H1 (cell line): Measurements from ENCODE around the gene NOTUM. TPM values are rescaled to one million over a fixed set of nuclear protein-coding genes. Genes with fewer than 3 reads are reported as not detected.

Experiments
- CTCF ChIA-PET: fragments of 300-600 bp; sonication (Branson Sonifier 250); formaldehyde crosslinking; loops from one replicate; lab custom pipeline; 2021; ENCODE audit not compliant: partially characterized antibody; lab: Charles Lee
- POLR2A ChIA-PET: fragments of 300-600 bp; sonication (Branson Sonifier 250); formaldehyde crosslinking; loops from one replicate; lab custom pipeline; 2021; ENCODE audit warnings: inconsistent platforms; ENCODE audit not compliant: partially characterized antibody; lab: Charles Lee
- DNase-seq, 2 experiments: peaks; one replicate each; pipeline versions ENCODE4 v3.0.0 to v3.0.0-alpha.2; 2010 to 2022; ENCODE audit warnings: low spot score in 2 of 2, low read depth in 1 of 2, mixed read lengths in 1 of 2
- FAIRE-seq: peaks from 2 replicates; lab custom pipeline; 2011; peaks lifted over from hg19 to GRCh38; lab: Jason Lieb, UNC
- H2AFZ ChIP-seq: 2 replicates; pipeline ENCODE4 v1.8.1; 2012; ENCODE audit warnings: low read length, inconsistent platforms
- H2AK5ac ChIP-seq: 2 replicates; pipeline ENCODE4 v1.6.1; 2013; ENCODE audit warnings: low read depth, low read length
- H2BK120ac ChIP-seq: replicated peaks from 2 replicates; pipeline ENCODE3; 2013; ENCODE audit warnings: low read depth, low read length, inconsistent platforms
- H2BK12ac ChIP-seq: 2 replicates; pipeline ENCODE4 v1.6.1; 2013; ENCODE audit warnings: low read depth, low read length
- H2BK15ac ChIP-seq: 2 replicates; pipeline ENCODE4 v1.6.1; 2013; ENCODE audit warnings: low read length
- H2BK20ac ChIP-seq: 2 replicates; pipeline ENCODE4 v1.6.1; 2013; ENCODE audit warnings: low read length
- H2BK5ac ChIP-seq: 2 replicates; pipeline ENCODE4 v1.6.1; 2013; ENCODE audit warnings: low read depth, low read length
- H3K14ac ChIP-seq: 2 replicates; pipeline ENCODE4 v1.6.1; 2013; ENCODE audit warnings: inconsistent platforms; ENCODE audit not compliant: insufficient read length
- H3K18ac ChIP-seq: 2 replicates; pipeline ENCODE4 v1.6.1; 2013; ENCODE audit warnings: low read length; ENCODE audit errors: extremely low read depth
- H3K23ac ChIP-seq: 2 replicates; pipeline ENCODE4 v1.6.1; 2013; ENCODE audit warnings: inconsistent platforms; ENCODE audit not compliant: insufficient read length
- H3K23me2 ChIP-seq: 2 replicates; pipeline ENCODE4 v1.6.1; 2013; ENCODE audit warnings: low read depth, low read length
- H3K27ac ChIP-seq: 2 replicates; pipeline ENCODE4 v1.6.1; 2011; ENCODE audit warnings: low read depth, low read length, inconsistent platforms
- H3K27me3 ChIP-seq, 4 experiments: replicated peaks in 1 of 4; 1 replicate in 1 of 4; 2 replicates in 3 of 4; pipeline versions ENCODE4 v1.6.1 to v1.8.1; 2011 to 2013; ENCODE audit warnings: low read length in 3 of 4, mild to moderate bottlenecking in 3 of 4, inconsistent platforms in 2 of 4, mixed read lengths in 2 of 4, moderate library complexity in 1 of 4; ENCODE audit not compliant: control insufficient read depth in 3 of 4, insufficient read depth in 3 of 4; ENCODE audit errors: extremely low read depth in 1 of 4
- H3K36me3 ChIP-seq, 4 experiments: 2 replicates each; pipeline versions ENCODE4 v1.6.1 to v1.8.1; 2011 to 2013; ENCODE audit warnings: mild to moderate bottlenecking in 4 of 4, low read length in 3 of 4, moderate library complexity in 2 of 4, control low read depth in 1 of 4, inconsistent platforms in 1 of 4; ENCODE audit not compliant: insufficient read depth in 4 of 4, control insufficient read depth in 2 of 4
- H3K4ac ChIP-seq: replicated peaks from 2 replicates; pipeline ENCODE3; 2013; ENCODE audit warnings: low read length, low read depth, mixed read lengths, inconsistent platforms; ENCODE audit not compliant: insufficient read length
- H3K4me1 ChIP-seq, 4 experiments: replicated peaks in 1 of 4; 1 replicate in 1 of 4; 2 replicates in 3 of 4; pipeline versions ENCODE4 v1.6.1 to v1.8.1; 2011 to 2013; ENCODE audit warnings: low read length in 3 of 4, inconsistent platforms in 2 of 4, mixed read lengths in 1 of 4; ENCODE audit not compliant: insufficient read depth in 4 of 4, control insufficient read depth in 3 of 4
- H3K4me2 ChIP-seq, 2 experiments: 2 replicates each; pipeline versions ENCODE4 v1.6.1 to v1.8.1; 2011 to 2013; ENCODE audit warnings: low read depth in 2 of 2, low read length in 2 of 2, control low read depth in 1 of 2, inconsistent platforms in 1 of 2, mild to moderate bottlenecking in 1 of 2; ENCODE audit not compliant: insufficient read depth in 1 of 2
- H3K4me3 ChIP-seq, 4 experiments: fragments of 200-600, 300-600 bp in 1 of 4; sonication (generic), shearing (Covaris generic), sonication (Bioruptor Twin) in 1 of 4; 2 replicates each; pipeline versions ENCODE4 v1.5.1 to v1.8.1; 2011 to 2016; ENCODE audit warnings: low read length in 4 of 4, low read depth in 3 of 4, control low read depth in 2 of 4, inconsistent platforms in 2 of 4, mild to moderate bottlenecking in 2 of 4, mixed read lengths in 1 of 4, moderate library complexity in 1 of 4; ENCODE audit not compliant: insufficient read depth in 2 of 4; ENCODE audit errors: extremely low read depth in 1 of 4
- H3K56ac ChIP-seq: replicated peaks from 2 replicates; pipeline ENCODE3; 2013; ENCODE audit warnings: low read depth, mild to moderate bottlenecking, mixed read lengths, low read length, inconsistent platforms; ENCODE audit not compliant: insufficient read length
- H3K79me1 ChIP-seq: 2 replicates; pipeline ENCODE4 v1.6.1; 2013; ENCODE audit warnings: low read depth, low read length, control low read depth
- H3K79me2 ChIP-seq, 2 experiments: 2 replicates each; pipeline versions ENCODE4 v1.6.1 to v1.8.1; 2012 to 2013; ENCODE audit warnings: low read length in 2 of 2, mild to moderate bottlenecking in 2 of 2, inconsistent platforms in 1 of 2; ENCODE audit not compliant: insufficient read depth in 2 of 2, control insufficient read depth in 1 of 2
- H3K9ac ChIP-seq, 4 experiments: replicated peaks in 1 of 4; 1 replicate in 1 of 4; 2 replicates in 3 of 4; pipeline versions ENCODE4 v1.6.1 to v1.8.1; 2011 to 2013; ENCODE audit warnings: low read depth in 3 of 4, low read length in 3 of 4, control low read depth in 2 of 4, mild to moderate bottlenecking in 2 of 4, moderate library complexity in 2 of 4, inconsistent platforms in 1 of 4; ENCODE audit errors: extremely low read depth in 1 of 4
- H3K9me3 ChIP-seq, 2 experiments: 2 replicates each; pipeline versions ENCODE4 v1.6.1 to v1.8.1; 2012 to 2013; ENCODE audit warnings: mild to moderate bottlenecking in 2 of 2, moderate library complexity in 2 of 2, control low read depth in 1 of 2, inconsistent platforms in 1 of 2, low read depth in 1 of 2, low read length in 1 of 2, mixed read lengths in 1 of 2; ENCODE audit not compliant: insufficient read depth in 2 of 2
- H4K20me1 ChIP-seq, 2 experiments: replicated peaks in 1 of 2; 2 replicates each; pipeline versions ENCODE3 to v1.8.1; 2011 to 2013; ENCODE audit warnings: inconsistent platforms in 2 of 2, low read length in 2 of 2, mild to moderate bottlenecking in 1 of 2; ENCODE audit not compliant: insufficient read depth in 2 of 2, control insufficient read depth in 1 of 2
- H4K5ac ChIP-seq: 2 replicates; pipeline ENCODE4 v1.6.1; 2013; ENCODE audit warnings: low read length, low read depth, mixed read lengths, inconsistent platforms; ENCODE audit not compliant: insufficient read length
- H4K8ac ChIP-seq: 2 replicates; pipeline ENCODE4 v1.8.0; 2013; ENCODE audit warnings: mild to moderate bottlenecking, moderate library complexity, low read length, inconsistent platforms; ENCODE audit not compliant: insufficient read depth; ENCODE audit errors: extremely low read depth
- H4K91ac ChIP-seq: replicated peaks from 2 replicates; pipeline ENCODE3; 2013; ENCODE audit warnings: low read length, mixed read lengths, inconsistent platforms; ENCODE audit not compliant: insufficient read length
- CEBPB ChIP-seq: IDR thresholded peaks from 2 replicates; pipeline ENCODE4 v1.6.1; 2012; ENCODE audit warnings: low read depth, low read length
- EGR1 ChIP-seq: IDR thresholded peaks from 2 replicates; pipeline ENCODE4 v1.6.1; 2011; ENCODE audit warnings: low read depth, low read length, borderline replicate concordance
- EZH2 ChIP-seq: fragments of 200-600 bp; sonication (generic); IDR thresholded peaks from 2 replicates; pipeline ENCODE4 v1.7.1; 2012; ENCODE audit warnings: low read depth, mild to moderate bottlenecking, moderate library complexity, low read length, inconsistent platforms; ENCODE audit not compliant: severe bottlenecking
- PHF8 ChIP-seq: fragments of 200-600 bp; sonication (generic); conservative IDR thresholded peaks from 2 replicates; pipeline ENCODE4 v1.7.1; 2012; ENCODE audit warnings: low read depth, mild to moderate bottlenecking, inconsistent platforms, low read length, moderate library complexity
- POLR2AphosphoS5 ChIP-seq: IDR thresholded peaks from 2 replicates; pipeline ENCODE4 v1.6.1; 2011; ENCODE audit warnings: low read depth, low read length
- RNF2 ChIP-seq: fragments of 200-900, 300-1000 bp; sonication (generic); IDR thresholded peaks from 2 replicates; pipeline ENCODE4 v1.7.1; 2016; ENCODE audit warnings: borderline replicate concordance, low read depth, mild to moderate bottlenecking, antibody characterized with exemption, low read length; ENCODE audit not compliant: poor library complexity, severe bottlenecking; ENCODE audit errors: missing control alignments
- SAP30 ChIP-seq: fragments of 300-600 bp; sonication (generic); IDR thresholded peaks from 2 replicates; pipeline ENCODE4 v1.7.1; 2012; ENCODE audit warnings: low read length, moderate library complexity, mild to moderate bottlenecking, inconsistent platforms; ENCODE audit not compliant: insufficient read depth, insufficient replicate concordance
- SP2 ChIP-seq: IDR thresholded peaks from 2 replicates; pipeline ENCODE4 v1.6.1; 2012; ENCODE audit warnings: mild to moderate bottlenecking, low read length, inconsistent platforms
- SP4 ChIP-seq: IDR thresholded peaks from 2 replicates; pipeline ENCODE4 v1.6.1; 2012; ENCODE audit warnings: low read length, inconsistent platforms
- TCF12 ChIP-seq: IDR thresholded peaks from 2 replicates; pipeline ENCODE4 v1.6.1; 2011; ENCODE audit warnings: low read depth, mild to moderate bottlenecking, low read length
- USF2 ChIP-seq: IDR thresholded peaks from 2 replicates; pipeline ENCODE4 v1.6.1; 2011; ENCODE audit warnings: low read length, improper control_type of control experiment
- WGBS, 2 experiments: shearing (Covaris generic) in 1 of 2; methylation state at CpG; one replicate each; pipeline versions ENCODE4 v1.1.6 to v1.1.7; 2013 to 2015; ENCODE audit warnings: low lambda C conversion rate in 2 of 2, mixed read lengths in 2 of 2, inconsistent platforms in 1 of 2, low coverage in 1 of 2, missing lambda C conversion rate in 1 of 2; ENCODE audit not compliant: insufficient replicate concordance in 2 of 2, insufficient coverage in 1 of 2, insufficient read length in 1 of 2; ENCODE audit errors: extremely low coverage in 1 of 2, missing lambda C conversion rate in 1 of 2; 5-methylcytosine and 5-hydroxymethylcytosine counted together
- polyA plus RNA-seq, 7 experiments: library from polyadenylated mRNA; depleted of rRNA in 3 of 7; stranded (reverse) in 5 of 7; unstranded in 2 of 7; fragments of >200 nt in 5 of 7; fragments of 200-250 nt in 2 of 7; gene quantifications; 1 replicate in 5 of 7; 2 replicates in 1 of 7; 4 replicates in 1 of 7; pipeline versions ENCODE4 v1.2.1 to v1.2.3, GENCODE V29; 2011 to 2013; ENCODE audit warnings: missing spikeins in 2 of 7, mixed read lengths in 2 of 7
- total RNA-seq: library from RNA; stranded (reverse); fragmentation: NEBNext Ultra II Directional; extraction: Animal tissue kit (Norgen Biotek cat#: 25700); gene quantifications from 2 replicates; pipeline ENCODE4 v1.2.1, GENCODE V29; 2021

The NOTUM gene
- total and polyA plus RNA-seq, 2 of the 8 experiments (the other 6 are each of a cell fraction or from before 2014, with no cell fraction given), result 0.45 to 0.76 TPM

DNA sequence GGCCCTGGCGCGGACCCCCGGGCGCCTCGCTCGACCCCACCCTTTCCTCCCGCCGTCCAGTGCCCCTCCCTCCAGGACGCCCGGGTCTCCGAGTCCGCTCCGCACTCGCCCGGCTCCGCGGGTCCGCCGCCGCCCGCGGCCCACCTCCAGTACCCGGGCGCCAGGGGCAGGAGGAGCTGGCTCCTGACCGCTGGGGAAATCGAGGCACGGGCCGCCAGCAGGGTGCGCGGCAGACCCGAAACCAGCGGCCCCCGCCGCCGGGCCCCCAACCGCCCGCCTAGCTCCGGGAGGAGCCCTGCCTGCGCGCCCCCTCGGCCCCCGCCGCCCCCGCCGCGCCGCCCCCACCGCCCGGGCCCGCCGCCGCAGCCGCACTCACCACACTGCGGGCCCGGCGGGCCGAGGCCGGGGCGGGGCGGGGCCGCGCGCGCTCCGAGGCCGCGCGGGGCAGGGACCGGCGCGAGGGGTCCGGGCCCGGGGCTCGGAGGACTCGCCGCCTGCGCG is 33.8 kb downstream of the NOTUM start:
- no peak overlapping the region for H2AK5ac ChIP-seq
- H4K20me1 ChIP-seq, result peaks cover 9 to 26% of the 10 kb centered on the region in 2 experiments
- H3K4me3 ChIP-seq, result peak overlapping the region; percentile 67 to 89 (median 70)
- H3K79me1 ChIP-seq, result peaks cover 27% of the 10 kb centered on the region
- H3K18ac ChIP-seq, result no peak overlapping the region
- H4K8ac ChIP-seq, result peak overlapping the region; percentile 30; the same call in 1 of the 2 replicates
- no peak overlapping the region for H4K91ac ChIP-seq
- POLR2A ChIA-PET, result interaction anchor here (0.8 to 14.6 kb wide), 20 partner anchors 8 to 225 kb away, joined by 3 to 150 read pairs (median 5); partner anchors contain the start of genes NPB, PCYT2, PYCR1 and SIRT7
- H2BK15ac ChIP-seq, result no peak overlapping the region
- H4K5ac ChIP-seq, result no peak overlapping the region
- peaks cover 0 to 12% (median 9%) of the 10 kb centered on the region in 4 experiments; a peak in 4 of 7 replicates for H3K27me3 ChIP-seq
- peaks cover 6 to 42% of the 10 kb centered on the region in 2 experiments; a peak in 3 of 4 replicates for H3K79me2 ChIP-seq
- CTCF ChIA-PET, result interaction anchor here (0.8 to 3.0 kb wide), 7 partner anchors 12 to 101 kb away, joined by 3 to 12 read pairs (median 5); partner anchors contain the start of genes CENPX and LRRC45
- H2BK5ac ChIP-seq, result peak overlapping the region; percentile 75; the same call in 1 of the 2 replicates
- no peak overlapping the region for H3K23ac ChIP-seq
- H2BK120ac ChIP-seq, result no peak overlapping the region
- H3K4me2 ChIP-seq, result peak overlapping the region; percentile 78 to 88
- H3K36me3 ChIP-seq, result peaks cover 0 to 6% (median 3%) of the 10 kb centered on the region in 4 experiments; a peak in 3 of 8 replicates
- H3K4me1 ChIP-seq, result peaks cover 0 to 41% (median 32%) of the 10 kb centered on the region in 4 experiments; a peak in 6 of 7 replicates
- H3K9me3 ChIP-seq, result no peaks in the 10 kb centered on the region
- no peak overlapping the region for H3K4ac ChIP-seq
- H3K14ac ChIP-seq, result no peak overlapping the region
- H3K27ac ChIP-seq, result peak overlapping the region; percentile 72; the same call in 1 of the 2 replicates
- no peak overlapping the region for H2BK20ac ChIP-seq
- FAIRE-seq (no peak), DNase-seq (no peak)
- no peak overlapping the region for H2AFZ ChIP-seq
- H3K23me2 ChIP-seq, result peaks cover 15% of the 10 kb centered on the region; the same call in 1 of the 2 replicates
- peak overlapping the region in 3 of 4 experiments; percentile 38 to 52 (median 45); a peak in 3 of 7 replicates for H3K9ac ChIP-seq
- no peak overlapping the region for H2BK12ac ChIP-seq
- 0% methylated on average over 14 of the region's 78 CpGs; no CpG with 5 or more reads in 1 of the 2 experiments for WGBS, 2 experiments
- H3K56ac ChIP-seq, result no peak overlapping the region
- no peak for TF ChIP-seq SP2
- no peak for TF ChIP-seq SAP30
- TF ChIP-seq SP4, result no peak
- no peak for TF ChIP-seq TCF12
- TF ChIP-seq RNF2, result no peak
- TF ChIP-seq CEBPB, result no peak
- TF ChIP-seq PHF8, result 0 out of 2 replicates have a peak, but pooled peaks have one; percentile 11
- no peak for TF ChIP-seq USF2
- TF ChIP-seq EGR1, result no peak
- no peak for TF ChIP-seq POLR2AphosphoS5
- TF ChIP-seq EZH2, result no peak
